NCI-H2227 (cell line): ENCODE data around the gene RPL10A.

Experiments used
- DNase-seq: peaks from one replicate; lab custom pipeline; 2025; ENCODE audit not compliant: unreplicated experiment; lab: John Stamatoyannopoulos, UW

Gene RPL10A

DNA sequence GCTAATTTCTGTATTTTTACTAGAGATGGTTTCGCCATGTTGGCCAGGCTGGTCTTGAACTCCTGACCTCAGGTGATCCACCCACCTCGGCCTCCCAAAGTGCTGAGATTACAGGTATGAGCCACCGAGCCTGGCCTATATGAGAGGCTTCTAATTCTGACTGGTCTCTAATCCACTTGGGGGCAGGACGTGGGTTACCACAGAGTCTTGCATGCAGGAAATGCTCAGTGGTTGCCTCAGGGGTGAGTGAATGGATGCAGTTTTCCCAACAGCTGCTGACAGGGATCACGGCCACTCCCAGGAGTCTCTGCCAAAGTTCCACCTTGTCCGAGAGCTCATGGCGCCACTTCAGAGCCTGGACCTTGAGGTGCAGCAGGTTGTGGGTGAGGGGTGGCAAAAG lies 22.5 kb upstream of the RPL10A start:
- no peak for DNase-seq

DNA sequence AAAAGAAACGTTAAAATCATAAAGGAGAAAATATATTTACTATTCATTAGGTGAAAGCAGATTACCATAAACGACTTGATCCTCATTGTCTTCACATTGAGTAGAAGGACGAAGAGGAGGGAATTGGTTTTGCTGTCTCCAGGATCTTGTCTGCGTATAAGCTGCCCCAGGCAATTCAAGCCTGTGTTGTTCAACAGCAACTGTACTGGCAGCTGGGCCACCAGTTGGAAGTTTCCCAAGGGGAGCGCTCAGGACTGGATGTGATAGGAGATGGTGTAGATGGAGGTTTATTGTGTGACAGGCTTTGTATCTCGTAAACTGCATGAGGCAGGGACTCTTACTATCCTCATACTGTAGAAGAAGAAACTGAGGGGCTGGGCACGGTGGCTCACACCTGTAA lies 20.0 kb upstream of the RPL10A start:
- no peak for DNase-seq

DNA sequence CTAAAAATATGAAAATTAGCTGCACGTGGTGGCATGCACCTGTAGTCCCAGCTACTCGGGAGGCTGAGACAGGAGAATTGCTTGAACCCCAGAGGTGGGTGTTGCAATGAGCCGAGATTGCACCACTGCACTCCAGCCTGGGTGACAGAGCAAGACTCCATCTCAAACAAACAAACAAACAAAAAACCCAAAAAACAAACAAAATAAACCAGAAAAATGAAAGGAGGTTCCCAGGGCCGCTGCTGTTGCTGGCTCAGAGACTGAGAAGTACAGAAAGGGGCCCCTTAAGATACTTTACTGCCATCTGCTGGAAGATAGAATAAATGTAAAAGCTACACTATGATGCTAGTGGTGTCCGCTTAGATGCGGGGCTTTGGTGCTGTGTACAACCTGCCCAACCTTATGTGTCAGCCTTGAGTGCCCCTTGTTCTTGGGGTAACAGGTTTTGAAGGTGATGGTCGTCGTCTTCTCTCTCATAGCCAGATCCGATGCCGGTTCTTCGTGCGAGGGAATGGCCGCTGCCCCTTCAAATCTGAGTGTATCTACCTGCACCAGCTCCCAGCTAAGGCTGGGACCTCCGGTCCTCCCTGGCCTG lies 18.8 kb upstream of the RPL10A start:
- DNase-seq: peak; percentile 89

DNA sequence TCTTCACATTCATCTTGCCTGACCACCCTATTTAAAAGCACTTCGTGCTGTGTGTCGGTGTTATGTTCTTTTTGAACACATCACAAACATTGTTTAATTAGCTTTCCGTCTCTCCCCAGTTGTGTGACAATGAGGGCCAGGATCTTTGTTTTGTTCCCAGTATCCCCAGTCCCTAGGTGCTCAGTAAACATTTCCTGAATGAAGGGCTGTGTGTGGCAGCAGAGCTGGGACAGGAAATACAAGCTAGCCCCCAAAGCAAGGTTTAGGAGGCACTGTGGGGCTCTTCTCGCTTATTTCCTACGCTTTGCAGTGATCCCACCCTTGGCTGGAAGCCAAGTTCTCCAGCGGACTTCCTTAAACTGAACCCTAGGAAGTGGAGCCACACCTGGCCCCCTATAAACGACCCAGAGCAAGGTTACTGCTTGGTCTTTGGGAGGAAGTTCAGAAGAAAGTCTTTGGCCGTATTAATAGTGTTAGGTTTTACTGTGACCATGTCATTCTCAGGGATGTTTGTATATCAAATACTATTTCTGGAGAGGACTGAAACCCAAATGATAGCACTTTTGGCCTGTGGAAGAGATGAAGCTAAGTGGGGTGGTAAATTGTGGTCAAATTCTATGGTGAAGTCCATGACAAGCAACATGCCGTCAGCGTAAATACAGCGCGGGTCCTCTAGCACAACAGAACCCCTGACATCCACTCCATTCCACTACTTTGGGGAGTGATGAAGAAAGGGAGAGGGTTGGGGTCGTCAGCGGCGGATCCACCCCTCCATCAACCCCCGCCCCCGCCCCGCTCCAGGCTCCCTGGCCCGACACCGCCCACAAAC lies 16.6 kb upstream of the RPL10A start:
- no peak for DNase-seq

DNA sequence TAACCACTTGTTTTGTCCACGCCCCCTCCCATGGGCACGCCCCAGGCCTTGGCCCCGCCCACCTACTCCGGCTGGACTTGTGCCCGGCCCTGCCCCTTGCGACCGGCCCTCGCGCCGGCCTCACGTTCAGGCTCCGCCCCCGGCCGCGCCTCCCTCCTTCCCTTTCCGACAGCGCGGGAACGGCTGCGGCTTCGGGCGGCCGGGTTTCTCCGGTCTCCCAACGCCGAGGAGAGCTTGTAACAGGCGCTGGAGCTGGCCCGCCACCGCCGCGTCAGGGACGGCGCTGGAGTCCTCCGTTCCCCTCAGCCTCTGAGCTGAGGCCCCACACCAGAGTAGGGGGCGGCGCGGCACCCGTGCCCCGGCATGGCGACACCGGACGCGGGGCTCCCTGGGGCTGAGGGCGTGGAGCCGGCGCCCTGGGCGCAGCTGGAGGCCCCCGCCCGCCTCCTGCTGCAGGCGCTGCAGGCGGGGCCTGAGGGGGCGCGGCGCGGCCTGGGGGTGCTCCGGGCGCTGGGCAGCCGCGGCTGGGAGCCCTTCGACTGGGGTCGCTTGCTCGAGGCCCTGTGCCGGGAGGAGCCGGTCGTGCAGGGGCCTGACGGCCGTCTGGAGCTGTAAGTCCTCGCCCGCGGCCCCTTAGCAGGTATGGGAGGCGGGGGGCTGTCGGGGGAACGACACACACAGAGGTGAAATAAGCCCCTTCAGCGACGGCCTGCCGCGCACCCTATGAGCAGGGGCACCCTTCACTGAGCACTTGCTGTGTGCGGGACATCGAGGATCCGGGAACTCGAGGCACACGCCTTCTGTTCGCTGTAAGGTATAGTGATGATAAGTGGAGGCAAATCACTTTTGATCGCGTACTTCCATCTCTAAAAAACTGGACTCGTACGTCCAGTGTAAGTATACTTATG lies 15.8 kb upstream of the RPL10A start, which contains the start of gene FANCE:
FANCE (plus strand) TSS at position 156 of the 908 bp plus-strand sequence; CDS start at position 364, 208 bp downstream.
- peak; percentile 96 for DNase-seq

DNA sequence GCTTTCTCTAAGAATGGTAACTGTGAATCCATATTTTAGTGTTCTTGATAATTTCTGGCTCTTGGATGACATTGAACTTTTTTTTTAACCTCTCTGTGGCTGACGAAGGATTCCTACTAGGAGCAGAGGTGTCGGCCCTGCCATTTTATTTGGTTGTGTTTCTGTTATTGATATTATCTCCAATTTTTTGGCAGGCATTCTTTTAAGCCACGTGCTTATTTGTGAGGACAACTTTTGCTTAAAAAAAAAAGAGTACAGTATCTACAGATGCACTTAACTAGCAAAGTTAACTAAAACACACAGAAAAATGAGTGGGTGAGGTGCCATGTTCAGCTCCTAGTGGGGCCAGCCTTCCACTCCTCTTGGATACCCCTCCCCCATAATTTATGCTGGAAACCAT lies 15.0 kb upstream of the RPL10A start:
- DNase-seq: no peak

DNA sequence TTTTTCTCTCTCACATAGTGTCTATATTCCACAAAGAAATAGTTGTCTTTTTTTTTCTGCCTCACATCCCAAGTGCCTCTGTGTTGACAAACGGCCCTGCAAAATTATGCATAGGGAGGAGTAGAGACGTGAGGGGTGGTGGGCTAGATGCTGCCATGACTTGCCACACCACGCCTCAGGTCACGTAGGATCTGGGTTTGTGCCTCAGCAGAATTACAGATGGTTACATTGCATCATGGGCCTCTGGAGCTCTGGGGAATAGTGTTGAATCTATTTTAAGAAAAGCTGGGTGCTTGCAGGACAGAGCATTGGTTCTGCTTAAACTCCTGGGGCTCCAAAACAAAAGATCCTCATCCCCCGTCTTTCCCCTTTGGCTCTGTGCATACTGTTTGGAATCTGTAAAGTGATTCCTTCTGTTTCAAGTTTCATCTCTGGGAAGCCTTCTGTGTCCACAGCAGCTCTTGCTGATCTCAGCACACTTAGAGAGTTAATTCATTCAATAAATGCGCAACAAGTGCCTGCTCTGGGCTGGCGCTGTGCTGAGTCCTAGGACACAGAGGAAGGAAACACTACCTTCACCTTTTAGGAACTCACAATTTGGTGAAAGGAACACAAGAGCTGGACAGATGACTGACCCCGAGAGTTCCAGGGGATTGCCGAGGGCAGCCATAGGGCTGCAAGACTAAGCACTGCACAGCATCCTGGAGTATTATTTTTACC lies 13.7 kb upstream of the RPL10A start:
- DNase-seq: no peak

DNA sequence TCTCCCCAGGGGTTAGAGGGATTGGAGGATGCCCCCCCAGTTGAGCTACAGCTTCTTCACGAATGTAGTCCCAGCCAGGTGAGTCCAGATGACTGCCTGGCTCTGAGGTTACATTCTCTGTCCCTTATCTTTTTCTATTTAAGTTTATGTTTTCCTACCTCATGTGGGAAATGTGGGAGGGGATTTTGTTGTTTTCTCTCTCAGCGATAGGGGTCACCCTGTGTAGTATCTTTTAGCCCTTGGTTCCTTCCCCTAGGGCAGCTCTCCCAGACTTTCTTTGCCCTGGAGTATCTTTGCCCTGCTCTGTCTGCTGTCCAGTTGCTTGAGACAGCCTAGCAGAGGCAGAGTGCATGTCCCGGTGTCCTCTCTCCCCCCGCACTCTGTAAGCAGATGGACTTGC lies 10.3 kb upstream of the RPL10A start:
- no peak for DNase-seq

DNA sequence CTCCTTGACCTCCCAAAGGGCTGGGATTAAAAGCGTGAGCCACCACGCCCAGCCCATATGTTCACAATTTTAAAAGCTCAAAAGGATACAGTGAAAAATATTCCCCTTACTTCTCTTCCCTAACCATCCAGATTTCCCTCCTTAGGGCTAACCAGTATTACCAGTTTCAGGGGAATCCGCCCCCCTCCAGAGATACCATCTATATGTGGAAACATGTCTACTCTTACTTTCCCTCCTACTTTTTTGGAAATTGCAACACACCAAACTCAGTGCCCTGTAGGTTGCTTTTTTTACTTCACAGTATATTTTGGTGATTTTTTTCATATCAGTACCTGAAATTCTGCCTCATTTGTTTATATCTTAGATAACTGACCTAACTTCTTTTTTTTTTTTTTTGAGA lies 6.9 kb upstream of the RPL10A start:
- DNase-seq: no peak

DNA sequence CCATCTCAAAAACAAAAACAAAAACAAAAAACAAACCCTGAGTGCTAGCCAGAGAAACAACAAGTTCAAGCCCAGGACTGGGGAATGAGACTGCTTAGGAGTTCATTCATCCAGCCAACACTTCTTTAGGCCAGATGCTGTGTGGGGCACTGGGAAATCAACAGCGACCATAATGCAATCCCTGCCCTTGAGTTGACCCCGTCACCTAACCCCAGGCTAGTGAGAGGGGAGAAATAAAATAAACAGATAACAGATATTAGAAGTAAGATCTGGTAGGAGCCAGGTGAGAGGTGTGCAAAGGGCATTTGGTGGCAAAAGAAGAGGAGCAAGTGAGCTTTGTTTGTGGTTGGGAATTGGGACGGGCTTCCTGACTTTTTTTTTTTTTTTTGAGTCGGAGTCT lies 4.9 kb upstream of the RPL10A start:
- DNase-seq: no peak

DNA sequence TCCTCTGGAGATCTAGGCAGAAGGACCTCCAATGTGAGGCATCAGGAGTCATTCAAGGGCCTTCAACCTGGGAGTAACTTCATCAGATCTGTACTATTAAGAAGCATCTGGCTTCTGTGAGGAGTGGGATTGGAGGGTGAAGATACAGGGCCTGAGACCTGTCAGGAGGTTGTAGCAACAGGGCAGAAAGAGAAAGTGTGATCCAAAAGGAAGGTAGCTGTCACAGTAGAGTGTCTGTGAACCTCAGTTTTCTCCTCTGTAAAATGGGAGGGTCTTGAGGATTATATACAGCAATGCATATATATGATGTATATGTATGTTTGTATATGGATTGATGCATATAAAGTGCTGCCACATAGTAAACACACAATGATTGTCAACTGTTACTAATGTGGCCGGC lies 2.6 kb upstream of the RPL10A start:
- no peak for DNase-seq

DNA sequence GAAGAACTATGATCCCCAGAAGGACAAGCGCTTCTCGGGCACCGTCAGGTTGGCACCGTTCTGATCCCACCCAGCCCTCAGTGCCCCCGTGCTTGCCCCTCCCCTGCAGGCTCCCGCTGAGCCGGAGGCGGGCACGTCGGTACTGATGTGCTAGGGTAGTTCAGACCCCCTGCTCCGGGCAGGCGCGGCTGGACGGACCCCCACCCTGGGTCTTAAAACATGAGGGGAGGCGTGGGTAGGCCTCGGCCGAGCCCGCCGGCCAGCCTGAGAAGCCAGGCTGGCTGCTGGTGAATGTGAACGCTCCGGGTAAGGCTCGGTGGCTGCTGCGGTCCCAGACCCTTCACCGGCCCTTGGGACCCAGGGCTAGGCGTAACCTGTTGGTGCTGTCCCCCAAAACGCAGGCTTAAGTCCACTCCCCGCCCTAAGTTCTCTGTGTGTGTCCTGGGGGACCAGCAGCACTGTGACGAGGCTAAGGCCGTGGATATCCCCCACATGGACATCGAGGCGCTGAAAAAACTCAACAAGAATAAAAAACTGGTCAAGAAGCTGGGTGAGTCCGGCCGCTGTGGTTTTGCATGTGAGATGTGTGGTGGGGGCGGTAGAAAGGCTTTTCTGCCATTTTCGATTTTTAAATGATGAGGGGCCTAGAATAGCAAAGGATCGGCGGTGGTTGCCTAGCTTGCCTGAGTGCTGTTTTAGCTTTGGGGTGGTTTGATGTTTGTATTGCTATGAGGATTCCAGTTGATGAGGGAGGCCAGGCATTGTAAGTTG lies 964 bp downstream of the RPL10A start:
- DNase-seq: peak; percentile 68

DNA sequence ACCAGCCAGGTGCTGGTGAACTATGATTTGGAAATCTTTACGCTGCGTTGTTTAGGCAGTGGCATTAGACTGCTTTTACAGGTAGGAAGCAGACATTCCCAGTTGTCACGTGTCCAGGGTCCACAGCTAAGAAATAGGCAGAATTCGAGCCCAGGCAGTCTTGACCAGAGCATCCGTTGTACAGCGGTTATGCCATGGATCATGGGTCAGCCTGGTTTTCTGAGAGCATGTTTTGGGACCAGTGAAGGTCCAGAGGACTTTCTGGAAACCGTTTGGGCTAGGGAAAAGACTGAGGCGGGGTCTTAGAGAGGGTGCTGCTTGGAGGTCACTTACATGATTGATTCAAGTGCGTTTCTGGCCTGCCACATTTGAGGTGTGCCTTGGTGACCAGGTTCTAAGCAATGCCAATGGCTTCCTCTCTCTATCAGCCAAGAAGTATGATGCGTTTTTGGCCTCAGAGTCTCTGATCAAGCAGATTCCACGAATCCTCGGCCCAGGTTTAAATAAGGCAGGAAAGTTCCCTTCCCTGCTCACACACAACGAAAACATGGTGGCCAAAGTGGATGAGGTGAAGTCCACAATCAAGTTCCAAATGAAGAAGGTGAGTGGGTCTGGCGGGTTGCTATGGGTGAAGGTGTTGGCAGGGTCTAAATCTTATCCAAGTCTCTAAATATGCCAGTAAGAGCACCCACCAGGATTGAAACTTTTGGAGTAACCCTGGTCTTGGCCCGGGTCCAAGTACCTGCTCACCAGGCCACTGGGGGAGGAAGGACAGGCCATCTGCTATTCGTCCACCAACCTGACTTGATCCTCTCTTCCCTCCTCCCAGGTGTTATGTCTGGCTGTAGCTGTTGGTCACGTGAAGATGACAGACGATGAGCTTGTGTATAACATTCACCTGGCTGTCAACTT lies 1.8 kb downstream of the RPL10A start:
- no peak for DNase-seq

DNA sequence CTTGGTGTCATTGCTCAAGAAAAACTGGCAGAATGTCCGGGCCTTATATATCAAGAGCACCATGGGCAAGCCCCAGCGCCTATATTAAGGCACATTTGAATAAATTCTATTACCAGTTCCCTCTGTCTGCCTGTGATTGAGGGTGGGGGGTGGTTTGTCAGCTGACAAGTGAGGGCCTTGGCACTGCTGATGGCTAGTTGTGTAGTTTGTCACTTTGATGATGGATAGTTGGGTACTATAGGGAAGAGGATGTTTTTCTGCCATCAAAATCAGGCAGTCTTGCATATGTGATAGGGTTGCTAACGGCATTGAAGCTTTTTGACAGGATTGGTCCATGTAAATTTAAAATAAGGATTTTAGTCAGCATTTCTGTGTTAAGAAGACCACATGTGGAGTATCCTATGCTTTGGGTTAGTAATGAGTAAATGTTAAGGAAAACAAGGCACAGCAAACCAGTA lies 2.5 kb downstream of the RPL10A start:
- DNase-seq: no peak

DNA sequence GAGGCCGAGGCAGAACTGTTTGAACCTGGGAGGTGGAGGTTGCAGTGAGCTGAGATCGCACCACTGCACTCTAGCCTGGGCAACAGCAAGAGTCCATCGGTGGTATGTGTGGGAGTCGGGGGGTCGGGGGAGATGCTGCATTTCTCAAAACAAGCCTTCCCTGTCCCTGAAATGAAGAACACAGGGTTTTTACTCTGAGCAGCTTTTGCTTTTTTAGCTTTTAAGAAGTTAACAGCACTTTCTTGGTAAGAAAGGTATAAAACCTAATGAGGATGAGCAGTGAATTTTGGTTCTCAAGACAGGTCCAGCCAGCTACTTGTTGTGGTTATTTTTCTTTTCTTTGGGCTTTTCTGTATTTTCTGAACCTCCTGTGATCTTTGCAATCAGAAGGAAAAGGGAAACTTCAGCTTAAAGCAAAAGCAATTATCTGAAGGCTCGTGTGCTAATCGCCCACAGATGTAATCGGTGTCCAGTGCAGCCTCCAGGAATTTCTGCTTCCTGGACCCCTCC lies 3.7 kb downstream of the RPL10A start:
- DNase-seq: no peak

DNA sequence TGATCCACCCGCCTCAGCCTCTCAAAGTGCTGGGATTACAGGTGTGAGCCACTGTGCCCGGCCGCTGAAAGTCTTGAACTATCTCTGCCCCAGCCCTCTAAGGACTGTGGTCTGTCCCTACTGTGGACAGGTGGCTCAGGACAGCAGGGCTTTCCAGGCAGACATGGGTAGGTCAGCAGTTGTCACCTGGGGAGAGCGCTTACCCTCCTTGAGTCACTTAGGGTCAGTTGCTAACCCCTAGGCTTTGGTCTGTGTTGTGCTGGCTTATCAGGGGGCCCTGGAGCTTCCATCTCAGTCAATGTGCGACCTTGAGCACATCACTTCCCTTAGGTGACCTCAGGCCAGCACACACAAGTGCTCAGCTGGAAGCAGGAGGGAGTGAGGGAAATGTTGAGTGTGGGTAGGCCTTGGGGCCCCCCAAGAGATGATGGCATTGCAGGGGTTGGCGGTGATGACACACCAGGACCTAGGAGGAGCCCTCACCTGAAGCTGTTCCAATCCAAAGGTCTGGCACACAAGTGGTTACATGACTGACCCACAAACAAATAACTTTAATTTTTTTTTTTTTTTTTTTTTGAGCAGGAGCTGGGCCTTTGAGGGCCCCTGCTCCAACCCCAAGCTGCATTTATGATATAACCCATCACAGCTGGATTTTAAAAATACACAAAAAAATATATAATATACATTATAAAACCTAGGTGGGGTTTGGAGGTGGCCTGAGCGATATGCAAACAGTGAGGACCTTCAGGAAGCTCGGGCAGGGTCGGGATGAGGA lies 5.1 kb downstream of the RPL10A start:
- no peak for DNase-seq

DNA sequence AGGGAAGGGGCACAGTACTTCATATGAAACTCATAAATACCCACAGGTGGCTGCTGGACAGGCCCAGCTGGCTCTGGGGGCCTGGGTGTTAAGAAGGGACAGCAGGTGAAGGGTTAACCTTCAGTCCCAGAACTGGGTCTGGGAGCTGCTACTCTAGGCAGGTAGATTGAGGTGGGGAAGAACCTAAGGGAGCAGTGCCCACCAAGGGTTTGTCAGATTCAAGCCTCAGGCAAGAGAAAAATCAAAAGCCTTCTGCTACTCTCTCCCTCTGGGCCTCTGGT lies 5.6 kb downstream of the RPL10A start:
- DNase-seq: no peak
